Vagina (tissue), 2 donors: ENCODE data around the gene PLCB2.

ENCODE experiments used
- CTCF ChIP-seq, 3 experiments: fragments of 450-650 bp in 2 of 3; fragments of 200-600 bp in 1 of 3; sonication (generic) in 1 of 3; IDR thresholded peaks; one replicate each; pipeline ENCODE4 v1.5.1; 2017 to 2019; ENCODE audit warnings: antibody characterized with exemption in 3 of 3, mild to moderate bottlenecking in 2 of 3, moderate library complexity in 2 of 3
- POLR2A ChIP-seq, 2 donors: fragments of 450-650 bp; IDR thresholded peaks; one replicate each; pipeline ENCODE4 v1.6.1; 2017; ENCODE audit warnings: antibody characterized with exemption in 2 of 2, mild to moderate bottlenecking in 2 of 2, moderate library complexity in 2 of 2
- POLR2AphosphoS5 ChIP-seq, 2 donors: sonication (generic); formaldehyde crosslinking; IDR thresholded peaks; one replicate each; pipeline ENCODE4 v1.9.0; 2017; ENCODE audit warnings: antibody characterized with exemption in 2 of 2, mild to moderate bottlenecking in 2 of 2, low read depth in 1 of 2; ENCODE audit not compliant: insufficient read depth in 1 of 2

DNA sequence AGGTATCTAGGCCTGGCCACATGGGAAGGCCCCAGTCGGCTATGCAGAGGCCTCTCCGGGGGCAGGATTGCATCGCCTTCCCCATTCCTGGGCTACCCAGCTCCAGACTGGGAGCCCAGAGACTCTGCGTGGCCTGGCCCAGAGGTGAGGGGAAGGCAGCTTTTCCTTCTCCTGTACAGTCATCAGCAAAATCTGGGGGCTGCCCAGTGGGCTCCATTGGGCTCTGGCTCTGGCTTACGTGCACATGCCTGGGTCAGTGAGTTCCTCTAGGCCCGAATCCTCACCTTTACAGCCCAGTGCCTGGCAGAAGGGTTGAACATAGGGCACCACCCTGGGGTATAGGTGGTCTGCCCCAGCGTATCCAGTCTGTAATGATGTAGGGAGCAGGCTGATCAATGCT lies 20.9 kb downstream of the PLCB2 start:
- TF ChIP-seq POLR2AphosphoS5 (IDR thresholded peaks at IDR 0.05; ENCODE audit: insufficient read depth in 1 of 2, low read depth in 1 of 2) (no peak), CTCF (IDR thresholded peaks at IDR 0.05) (no peak), POLR2A (IDR thresholded peaks at IDR 0.05) (no peak)
